ENCODE results near the gene PKNOX2.

PKNOX2 gene

DNA sequence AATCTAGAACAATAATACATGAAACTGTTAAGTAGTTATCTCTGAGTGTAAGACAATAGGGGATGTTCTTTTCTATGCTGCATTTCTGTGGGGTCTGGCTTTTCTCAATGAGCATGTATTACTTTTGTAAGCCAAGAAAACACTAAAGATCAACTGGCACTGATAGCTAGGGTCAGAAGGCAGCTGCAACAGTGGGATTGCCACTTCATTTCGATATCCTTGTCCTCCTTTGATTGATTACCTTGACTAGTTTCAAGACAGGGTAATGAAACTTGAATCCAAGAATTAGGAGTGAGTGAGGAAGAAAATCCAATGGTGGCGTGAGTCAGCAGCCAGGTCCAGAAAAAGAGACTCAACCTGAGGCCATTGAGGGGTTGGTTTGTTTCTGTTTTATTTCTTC lies 285.0 kb downstream of the PKNOX2 start:
- H3K4me1 ChIP-seq (ENCODE audit: control insufficient read depth, insufficient read depth, low read length): peaks cover 17% of the 10 kb centered on the region
- no peaks in the 10 kb centered on the region for H3K27me3 ChIP-seq (ENCODE audit: control insufficient read depth, insufficient read depth, low read length)
- H3K4me3 ChIP-seq (ENCODE audit: low read depth, low read length): no peak overlapping the region
- no peak overlapping the region for H3K27ac ChIP-seq (ENCODE audit: low read depth, low read length)
- H3K36me3 ChIP-seq (ENCODE audit: control insufficient read depth, insufficient read depth, low read length): peaks cover 11% of the 10 kb centered on the region
- no peak overlapping the region for H3K9ac ChIP-seq (ENCODE audit: low read depth, low read length)
- no peaks in the 10 kb centered on the region for H3K9me3 ChIP-seq (ENCODE audit: control insufficient read depth, insufficient read depth, low read length)

DNA sequence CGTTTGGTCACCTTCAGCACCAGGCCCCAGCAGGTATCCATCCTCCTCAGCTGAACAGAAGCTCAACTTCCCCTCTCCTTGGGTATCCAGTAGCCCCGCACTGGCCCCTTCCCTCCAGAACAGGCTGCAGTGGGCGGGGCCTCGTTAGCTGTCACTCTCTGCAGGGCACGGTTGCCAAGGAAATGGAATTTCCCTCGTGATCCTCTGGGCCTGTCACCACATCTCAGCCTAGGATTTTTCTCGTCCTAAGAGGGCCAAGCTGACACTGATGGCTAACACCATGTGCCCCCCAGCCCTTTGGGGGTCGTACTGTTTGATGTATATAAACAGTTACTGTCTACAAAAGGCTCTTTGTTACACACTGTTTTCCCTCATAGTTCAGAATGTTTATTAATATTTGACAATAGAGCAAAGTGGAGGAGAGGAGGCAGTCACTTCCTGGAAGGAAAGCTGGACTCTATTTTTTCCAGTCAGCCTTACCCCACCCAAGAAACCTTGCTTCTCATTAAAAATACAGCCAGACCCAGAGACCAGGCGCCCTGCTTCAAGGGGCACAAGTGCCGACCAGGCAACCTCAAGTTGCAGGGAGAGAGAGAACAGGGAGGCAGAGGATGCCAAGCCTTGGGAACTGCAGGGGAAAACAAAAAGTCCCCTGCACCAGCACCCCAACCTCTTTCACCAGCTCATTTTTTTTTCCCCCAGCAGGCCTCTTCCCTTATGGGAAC lies 287.0 kb downstream of the PKNOX2 start:
- Histone ChIP-seq H3K9me3 (ENCODE audit: control insufficient read depth, insufficient read depth, low read length) (no peaks in the 10 kb centered on the region), H3K27me3 (ENCODE audit: control insufficient read depth, insufficient read depth, low read length) (no peaks in the 10 kb centered on the region), H3K4me3 (ENCODE audit: low read depth, low read length) (no peak overlapping the region), H3K9ac (ENCODE audit: low read depth, low read length) (no peak overlapping the region), H3K4me1 (ENCODE audit: control insufficient read depth, insufficient read depth, low read length) (peaks cover 14% of the 10 kb centered on the region), H3K36me3 (ENCODE audit: control insufficient read depth, insufficient read depth, low read length) (peaks cover 8% of the 10 kb centered on the region), H3K27ac (ENCODE audit: low read depth, low read length) (peak overlapping the region; percentile 26)

DNA sequence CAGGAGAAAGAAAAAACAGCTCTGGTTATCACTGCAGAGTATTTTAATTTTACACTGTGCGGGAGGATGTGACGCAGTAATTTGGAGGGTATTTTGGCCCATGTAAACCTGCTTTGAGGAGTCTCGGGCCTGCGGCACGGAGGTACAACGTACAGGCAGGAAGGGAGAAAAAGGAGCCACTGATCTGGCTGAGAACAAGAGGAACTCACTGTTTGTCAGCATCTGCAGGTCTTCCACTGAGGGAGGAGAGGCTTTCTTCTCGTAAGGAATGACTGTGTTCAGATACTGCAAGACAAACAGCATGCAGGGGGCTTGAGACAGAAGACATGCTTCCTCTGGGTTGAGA lies 287.5 kb downstream of the PKNOX2 start:
- Histone ChIP-seq H3K27ac (ENCODE audit: low read depth, low read length) (peak overlapping the region; percentile 26), H3K9me3 (ENCODE audit: control insufficient read depth, insufficient read depth, low read length) (no peaks in the 10 kb centered on the region), H3K4me3 (ENCODE audit: low read depth, low read length) (no peak overlapping the region), H3K4me1 (ENCODE audit: control insufficient read depth, insufficient read depth, low read length) (peaks cover 14% of the 10 kb centered on the region), H3K36me3 (ENCODE audit: control insufficient read depth, insufficient read depth, low read length) (peaks cover 8% of the 10 kb centered on the region), H3K27me3 (ENCODE audit: control insufficient read depth, insufficient read depth, low read length) (no peaks in the 10 kb centered on the region), H3K9ac (ENCODE audit: low read depth, low read length) (no peak overlapping the region)

DNA sequence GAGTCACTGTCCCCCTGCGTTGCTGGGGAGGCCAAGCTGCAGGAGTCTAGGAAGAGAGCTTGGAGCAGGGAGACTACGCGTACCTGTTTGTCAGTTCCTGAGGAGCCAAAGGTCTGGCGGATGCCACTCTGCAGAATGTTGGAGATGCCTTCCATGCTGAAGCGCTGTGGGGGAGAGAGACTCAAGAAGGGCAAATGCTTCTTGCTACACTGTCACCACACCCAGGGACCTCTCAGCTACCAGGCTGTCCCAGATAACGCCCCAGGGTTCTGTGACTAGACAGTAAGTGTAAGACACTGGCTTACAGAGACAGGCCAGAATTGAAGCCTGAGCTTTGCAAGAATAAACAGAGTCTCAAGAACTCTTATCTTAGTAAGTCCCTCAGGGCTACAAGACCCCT lies 289.5 kb downstream of the PKNOX2 start:
- Histone ChIP-seq H3K4me1 (ENCODE audit: control insufficient read depth, insufficient read depth, low read length) (peaks cover 25% of the 10 kb centered on the region), H3K27ac (ENCODE audit: low read depth, low read length) (no peak overlapping the region), H3K36me3 (ENCODE audit: control insufficient read depth, insufficient read depth, low read length) (0 out of 2 replicates have a peak, but pooled peaks cover 3% of the 10 kb centered on the region), H3K9me3 (ENCODE audit: control insufficient read depth, insufficient read depth, low read length) (no peaks in the 10 kb centered on the region), H3K9ac (ENCODE audit: low read depth, low read length) (no peak overlapping the region), H3K27me3 (ENCODE audit: control insufficient read depth, insufficient read depth, low read length) (no peaks in the 10 kb centered on the region), H3K4me3 (ENCODE audit: low read depth, low read length) (no peak overlapping the region)

DNA sequence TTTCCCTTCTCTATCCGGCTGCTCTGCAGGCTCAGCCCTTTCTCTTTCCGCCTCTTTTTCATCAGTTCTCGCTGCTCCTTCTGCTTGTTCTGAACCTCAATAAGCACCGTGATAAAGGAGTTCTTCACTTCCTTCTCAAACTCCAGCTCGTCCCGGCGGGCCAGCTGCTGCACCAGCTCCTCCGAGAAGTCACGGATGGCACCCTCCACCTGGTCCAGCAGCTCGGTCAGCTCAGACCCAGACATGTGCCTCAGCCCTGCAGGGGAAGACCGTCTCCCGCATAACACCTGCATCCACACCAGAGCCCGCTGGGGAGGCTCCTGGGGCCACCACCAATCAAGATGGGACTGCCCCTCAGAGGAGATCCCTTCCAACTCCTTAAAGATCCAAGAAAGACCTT lies 291.3 kb downstream of the PKNOX2 start:
- H3K9me3 ChIP-seq (ENCODE audit: control insufficient read depth, insufficient read depth, low read length): no peaks in the 10 kb centered on the region
- H3K36me3 ChIP-seq (ENCODE audit: control insufficient read depth, insufficient read depth, low read length): no peaks in the 10 kb centered on the region
- no peak overlapping the region for H3K9ac ChIP-seq (ENCODE audit: low read depth, low read length)
- H3K27me3 ChIP-seq (ENCODE audit: control insufficient read depth, insufficient read depth, low read length): no peaks in the 10 kb centered on the region
- H3K4me1 ChIP-seq (ENCODE audit: control insufficient read depth, insufficient read depth, low read length): peaks cover 25% of the 10 kb centered on the region
- no peak overlapping the region for H3K4me3 ChIP-seq (ENCODE audit: low read depth, low read length)
- H3K27ac ChIP-seq (ENCODE audit: low read depth, low read length): no peak overlapping the region

DNA sequence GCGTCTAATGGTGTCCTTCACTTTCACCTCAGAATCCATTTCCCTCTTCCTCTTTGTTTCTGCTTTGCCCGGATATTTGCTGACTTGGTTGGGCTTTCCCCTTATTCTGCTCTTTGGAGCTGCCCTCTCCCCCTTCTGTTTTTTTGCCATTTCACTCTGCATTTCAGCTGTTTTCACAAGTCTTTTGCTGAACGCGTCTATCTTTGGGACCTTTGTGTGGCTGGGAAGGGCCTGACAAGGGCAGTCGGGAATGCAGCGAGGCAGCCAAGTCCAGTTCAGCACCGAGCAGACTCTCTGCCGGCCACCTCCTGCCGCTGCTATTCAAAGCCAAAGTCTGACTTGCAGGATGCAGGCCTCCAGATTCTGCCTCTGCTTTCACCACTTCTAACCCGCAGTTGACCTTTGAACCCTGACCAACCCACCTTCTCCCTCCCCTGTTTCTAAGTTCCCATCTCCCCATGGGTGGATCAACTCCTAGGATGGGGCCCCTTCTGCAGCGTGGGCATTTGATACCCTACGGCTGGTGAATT lies 293.3 kb downstream of the PKNOX2 start:
- Histone ChIP-seq H3K9me3 (ENCODE audit: control insufficient read depth, insufficient read depth, low read length) (no peaks in the 10 kb centered on the region), H3K27me3 (ENCODE audit: control insufficient read depth, insufficient read depth, low read length) (no peaks in the 10 kb centered on the region), H3K9ac (ENCODE audit: low read depth, low read length) (no peak overlapping the region), H3K4me3 (ENCODE audit: low read depth, low read length) (no peak overlapping the region), H3K36me3 (ENCODE audit: control insufficient read depth, insufficient read depth, low read length) (no peaks in the 10 kb centered on the region), H3K27ac (ENCODE audit: low read depth, low read length) (no peak overlapping the region), H3K4me1 (ENCODE audit: control insufficient read depth, insufficient read depth, low read length) (peaks cover 11% of the 10 kb centered on the region)

DNA sequence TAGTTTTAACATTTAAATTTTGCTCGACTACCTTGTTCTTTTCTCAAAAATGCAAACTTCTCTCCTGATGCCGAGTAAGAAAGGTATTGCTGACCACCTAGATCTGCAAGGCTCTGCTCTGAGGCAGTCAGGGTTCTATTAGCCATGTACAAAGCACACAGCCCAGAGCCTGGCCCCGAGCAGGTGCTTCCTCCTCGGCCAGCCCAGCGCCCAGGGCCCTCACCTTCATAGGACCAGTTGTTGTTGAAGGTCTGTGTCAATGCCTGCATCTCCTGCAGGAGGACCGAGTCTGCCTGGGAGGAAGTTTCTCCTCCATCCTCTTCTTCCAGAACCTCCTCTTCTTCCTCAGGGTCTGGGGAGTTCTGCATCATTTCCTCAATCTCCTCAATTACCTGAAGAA lies 295.7 kb downstream of the PKNOX2 start:
- Histone ChIP-seq H3K36me3 (ENCODE audit: control insufficient read depth, insufficient read depth, low read length) (no peaks in the 10 kb centered on the region), H3K9me3 (ENCODE audit: control insufficient read depth, insufficient read depth, low read length) (no peaks in the 10 kb centered on the region), H3K9ac (ENCODE audit: low read depth, low read length) (no peak overlapping the region), H3K4me3 (ENCODE audit: low read depth, low read length) (no peak overlapping the region), H3K27me3 (ENCODE audit: control insufficient read depth, insufficient read depth, low read length) (no peaks in the 10 kb centered on the region), H3K27ac (ENCODE audit: low read depth, low read length) (no peak overlapping the region), H3K4me1 (ENCODE audit: control insufficient read depth, insufficient read depth, low read length) (peaks cover 17% of the 10 kb centered on the region)

DNA sequence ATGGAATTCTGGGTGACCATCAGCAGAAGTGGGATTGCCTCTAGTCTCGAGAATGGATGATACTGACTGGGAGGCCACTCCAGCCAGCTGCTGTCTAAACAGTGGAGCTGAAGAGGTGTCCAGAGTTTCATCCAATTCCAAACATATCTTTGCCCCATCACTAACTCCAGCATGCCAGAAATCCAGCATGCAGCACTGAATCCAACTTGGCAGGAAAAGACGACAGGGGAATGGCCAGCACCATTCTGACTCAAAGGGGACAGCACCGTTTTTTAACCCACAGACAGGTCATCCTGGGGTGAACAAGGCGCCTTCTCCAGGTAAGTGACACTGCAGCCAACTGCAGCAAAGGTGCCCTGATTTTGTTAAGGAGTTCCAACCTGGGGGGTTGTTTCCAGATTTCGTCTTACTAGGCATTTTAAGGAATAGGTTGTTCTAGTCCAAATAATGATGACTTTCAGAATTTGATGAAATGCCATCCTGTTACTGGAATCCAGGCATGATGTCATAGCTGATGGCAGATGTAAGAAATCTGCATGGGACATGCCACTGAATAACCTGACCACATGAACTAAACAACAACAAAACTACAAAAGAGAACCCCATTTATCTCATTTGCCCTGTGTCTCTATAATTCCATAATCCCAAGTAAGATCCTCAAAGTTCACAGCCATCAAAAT lies 299.2 kb downstream of the PKNOX2 start:
- H3K4me1 ChIP-seq (ENCODE audit: control insufficient read depth, insufficient read depth, low read length): peaks cover 11% of the 10 kb centered on the region
- H3K4me3 ChIP-seq (ENCODE audit: low read depth, low read length): no peak overlapping the region
- no peaks in the 10 kb centered on the region for H3K9me3 ChIP-seq (ENCODE audit: control insufficient read depth, insufficient read depth, low read length)
- no peaks in the 10 kb centered on the region for H3K27me3 ChIP-seq (ENCODE audit: control insufficient read depth, insufficient read depth, low read length)
- H3K36me3 ChIP-seq (ENCODE audit: control insufficient read depth, insufficient read depth, low read length): peaks cover 3% of the 10 kb centered on the region; the same call in 1 of the 2 replicates
- H3K27ac ChIP-seq (ENCODE audit: low read depth, low read length): no peak overlapping the region
- no peak overlapping the region for H3K9ac ChIP-seq (ENCODE audit: low read depth, low read length)

DNA sequence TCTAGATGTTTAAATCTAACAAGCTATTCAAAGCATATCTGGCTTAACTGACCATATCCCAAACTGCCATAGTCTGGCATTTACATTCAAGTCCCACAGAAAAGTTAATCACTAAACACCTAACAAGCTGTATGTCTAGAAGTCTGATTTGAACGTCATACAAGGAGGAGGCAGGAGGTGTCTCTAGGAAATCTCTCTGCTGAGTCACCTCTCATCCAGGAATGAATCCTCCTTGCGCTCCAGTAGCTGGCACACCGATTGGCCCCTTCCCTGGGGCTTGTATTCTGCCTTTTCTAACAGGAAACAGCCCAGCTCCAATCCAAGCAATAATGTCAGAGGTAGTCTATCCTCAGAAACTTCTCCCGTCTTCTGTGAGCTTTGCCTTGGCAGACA lies 299.7 kb downstream of the PKNOX2 start:
- H3K9me3 ChIP-seq (ENCODE audit: control insufficient read depth, insufficient read depth, low read length): no peaks in the 10 kb centered on the region
- no peak overlapping the region for H3K27ac ChIP-seq (ENCODE audit: low read depth, low read length)
- no peaks in the 10 kb centered on the region for H3K27me3 ChIP-seq (ENCODE audit: control insufficient read depth, insufficient read depth, low read length)
- peaks cover 3% of the 10 kb centered on the region; the same call in 1 of the 2 replicates for H3K36me3 ChIP-seq (ENCODE audit: control insufficient read depth, insufficient read depth, low read length)
- H3K4me1 ChIP-seq (ENCODE audit: control insufficient read depth, insufficient read depth, low read length): peaks cover 11% of the 10 kb centered on the region
- no peak overlapping the region for H3K9ac ChIP-seq (ENCODE audit: low read depth, low read length)
- no peak overlapping the region for H3K4me3 ChIP-seq (ENCODE audit: low read depth, low read length)

DNA sequence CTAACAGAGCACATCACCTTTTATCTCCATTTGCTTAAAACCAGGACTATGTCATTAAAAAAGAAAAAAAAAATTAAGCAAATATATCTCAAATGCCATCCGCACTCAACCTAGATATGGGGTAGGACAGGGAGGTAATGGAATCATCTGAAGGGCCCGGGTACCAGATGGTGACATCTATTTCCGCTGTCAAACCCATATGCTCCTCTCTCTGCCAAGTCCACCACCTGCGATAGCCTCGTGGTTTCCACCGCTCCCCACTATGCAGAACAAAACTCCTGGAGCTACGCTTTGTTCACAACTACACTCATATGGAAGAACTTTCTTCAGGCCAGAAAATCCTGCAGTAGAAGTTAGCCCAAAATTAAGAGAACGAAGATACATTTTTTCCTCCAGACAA lies 300.1 kb downstream of the PKNOX2 start:
- Histone ChIP-seq H3K27me3 (ENCODE audit: control insufficient read depth, insufficient read depth, low read length) (no peaks in the 10 kb centered on the region), H3K9me3 (ENCODE audit: control insufficient read depth, insufficient read depth, low read length) (no peaks in the 10 kb centered on the region)

DNA sequence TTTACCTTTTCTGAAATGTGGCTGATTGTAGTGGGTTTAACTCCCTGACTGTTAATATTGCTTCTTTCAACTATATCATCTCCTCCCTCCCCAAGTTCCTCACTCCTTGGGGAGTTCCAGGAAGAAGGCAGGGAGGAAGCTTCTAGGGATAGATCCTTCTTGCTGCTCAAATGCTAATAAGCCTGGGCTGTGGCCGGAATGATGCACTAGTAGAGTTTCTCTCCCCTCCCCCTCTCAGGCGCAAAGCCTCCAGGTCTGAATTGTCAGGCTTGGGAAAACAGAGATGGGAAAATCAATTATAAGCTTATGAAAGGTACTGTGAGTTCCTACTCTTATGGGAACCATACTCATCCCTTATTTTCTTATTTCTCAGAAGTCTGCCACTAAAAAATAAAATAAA lies 300.7 kb downstream of the PKNOX2 start:
- no peak overlapping the region for H3K9ac ChIP-seq (ENCODE audit: low read depth, low read length)
- H3K27ac ChIP-seq (ENCODE audit: low read depth, low read length): no peak overlapping the region
- no peaks in the 10 kb centered on the region for H3K9me3 ChIP-seq (ENCODE audit: control insufficient read depth, insufficient read depth, low read length)
- H3K36me3 ChIP-seq (ENCODE audit: control insufficient read depth, insufficient read depth, low read length): peaks cover 3% of the 10 kb centered on the region; the same call in 1 of the 2 replicates
- H3K27me3 ChIP-seq (ENCODE audit: control insufficient read depth, insufficient read depth, low read length): no peaks in the 10 kb centered on the region
- peaks cover 11% of the 10 kb centered on the region for H3K4me1 ChIP-seq (ENCODE audit: control insufficient read depth, insufficient read depth, low read length)
- H3K4me3 ChIP-seq (ENCODE audit: low read depth, low read length): no peak overlapping the region

More for the DNA sequence above, 300.1 kb downstream of the PKNOX2 start:
- Histone ChIP-seq H3K4me3 (ENCODE audit: low read depth, low read length) (no peak overlapping the region), H3K27ac (ENCODE audit: low read depth, low read length) (no peak overlapping the region), H3K36me3 (ENCODE audit: control insufficient read depth, insufficient read depth, low read length) (peaks cover 3% of the 10 kb centered on the region; the same call in 1 of the 2 replicates), H3K4me1 (ENCODE audit: control insufficient read depth, insufficient read depth, low read length) (peaks cover 11% of the 10 kb centered on the region), H3K9ac (ENCODE audit: low read depth, low read length) (no peak overlapping the region)

Data from HUES48 (cell line).